Prostate gland (tissue), 2 donors: Measurements from ENCODE around the gene SV2C. TPM values are rescaled to one million over a fixed set of nuclear protein-coding genes. Genes with fewer than 3 reads are reported as not detected.

Experiments
- DNase-seq: peaks from one replicate; pipeline ENCODE4 v3.0.0-alpha.2; 2019; ENCODE audit warnings: low spot score
- H3K27ac ChIP-seq, 2 donors: fragments of 200-600 bp; sonication (generic); 2 replicates each; pipeline ENCODE4 v1.5.1; 2017 to 2019
- H3K27me3 ChIP-seq: fragments of 200-600 bp; sonication (generic); replicated peaks from 2 replicates; pipeline ENCODE4 v1.5.1; 2019; ENCODE audit not compliant: insufficient read depth
- H3K36me3 ChIP-seq, 2 donors: fragments of 200-600 bp; sonication (generic); 1 replicate in 1 of 2; 2 replicates in 1 of 2; pipeline versions ENCODE4 v1.5.1 to v1.8.1; 2017 to 2019
- H3K4me1 ChIP-seq: fragments of 200-600 bp; sonication (generic); replicated peaks from 2 replicates; pipeline ENCODE4 v1.5.1; 2019
- H3K4me3 ChIP-seq, 2 donors: fragments of 200-600 bp; sonication (generic); 2 replicates each; pipeline ENCODE4 v1.5.1; 2017 to 2019
- H3K9me3 ChIP-seq: fragments of 200-600 bp; sonication (generic); 2 replicates; pipeline ENCODE4 v1.5.1; 2017
- CTCF ChIP-seq, 4 experiments: fragments of 200-600 bp in 2 of 4; fragments of 450-650 bp in 2 of 4; sonication (generic) in 2 of 4; IDR thresholded peaks; 1 replicate in 3 of 4; 2 replicates in 1 of 4; pipeline ENCODE4 v1.5.1; 2016 to 2019; ENCODE audit warnings: antibody characterized with exemption in 4 of 4, mild to moderate bottlenecking in 2 of 4, moderate library complexity in 2 of 4
- POLR2A ChIP-seq: fragments of 450-650 bp; IDR thresholded peaks from one replicate; pipeline ENCODE4 v1.6.1; 2016; ENCODE audit warnings: antibody characterized with exemption, mild to moderate bottlenecking
- POLR2AphosphoS5 ChIP-seq: sonication (generic); formaldehyde crosslinking; IDR thresholded peaks from one replicate; pipeline ENCODE4 v1.6.1; 2017; ENCODE audit warnings: antibody characterized with exemption
- WGBS: methylation state at CpG from one replicate; pipeline ENCODE4 v1.1.5; 2018; 5-methylcytosine and 5-hydroxymethylcytosine counted together
- intact Hi-C: fragments of 100-400 bp; cut with DNase I; formaldehyde crosslinking; loops from one replicate; pipeline ENCODE4 v1.14.2; 2022
- total RNA-seq, 2 donors: library from RNA; depleted of rRNA; stranded (reverse); fragments of >200 nt; gene quantifications; one replicate each; pipeline ENCODE4 v1.1.0, GENCODE V29; 2016

SV2C gene
- total RNA-seq, 2 donors from 2014 or later = 0.28 to 0.96 TPM

- H3K4me1 ChIP-seq = no peaks in the 10 kb centered on the region
- peak; percentile 65 for DNase-seq
- intact Hi-C loops = no loop called here
- H3K4me3 ChIP-seq = no peak overlapping the region
- peak; percentile 81 for TF ChIP-seq POLR2AphosphoS5
- no peak for TF ChIP-seq CTCF (IDR thresholded peaks at IDR 0.05)
- no peak for TF ChIP-seq POLR2A
- H3K27ac ChIP-seq = no peak overlapping the region
- H3K9me3 ChIP-seq = no peaks in the 10 kb centered on the region
- H3K27me3 ChIP-seq = no peaks in the 10 kb centered on the region
- no peaks in the 10 kb centered on the region for H3K36me3 ChIP-seq
- WGBS = 46% methylated on average over 4 of the region's 4 CpGs
Measured at GRCh38 chr5:76163111-76163628, 80.0 kb downstream of the SV2C start.

- Histone ChIP-seq H3K27me3 (no peaks in the 10 kb centered on the region), H3K27ac (no peak overlapping the region), H3K36me3 (no peaks in the 10 kb centered on the region), H3K4me1 (no peaks in the 10 kb centered on the region), H3K4me3 (no peak overlapping the region), H3K9me3 (no peaks in the 10 kb centered on the region)
- DNase-seq = no peak
- intact Hi-C loops = no loop called here
- TF ChIP-seq POLR2AphosphoS5 (no peak), POLR2A (no peak), CTCF (IDR thresholded peaks at IDR 0.05) (no peak)
Measured at GRCh38 chr5:76165029-76165428, 81.8 kb downstream of the SV2C start.

GRCh38 chr5:76165711-76166374, 82.7 kb downstream of the SV2C start:
- Histone ChIP-seq H3K4me3 (no peak overlapping the region), H3K36me3 (no peaks in the 10 kb centered on the region), H3K27me3 (no peaks in the 10 kb centered on the region), H3K27ac (no peak overlapping the region), H3K9me3 (no peaks in the 10 kb centered on the region), H3K4me1 (no peaks in the 10 kb centered on the region)
- 75% methylated on average over 2 of the region's 2 CpGs for WGBS
- TF ChIP-seq CTCF (IDR thresholded peaks at IDR 0.05) (no peak), POLR2AphosphoS5 (no peak), POLR2A (no peak)
- intact Hi-C loops = no loop called here
- no peak for DNase-seq

GRCh38 chr5:76166886-76167576, 83.8 kb downstream of the SV2C start:
- Histone ChIP-seq H3K9me3 (no peaks in the 10 kb centered on the region), H3K27me3 (no peaks in the 10 kb centered on the region), H3K27ac (no peak overlapping the region), H3K36me3 (no peaks in the 10 kb centered on the region), H3K4me3 (no peak overlapping the region), H3K4me1 (no peaks in the 10 kb centered on the region)
- no peak for DNase-seq
- 68% methylated on average over 3 of the region's 3 CpGs for WGBS
- no peak for TF ChIP-seq CTCF (IDR thresholded peaks at IDR 0.05)
- TF ChIP-seq POLR2AphosphoS5 = no peak
- intact Hi-C loops = no loop called here
